ENCODE measurements around the gene RPL27. TPM values are rescaled to one million over a fixed set of nuclear protein-coding genes. Genes with fewer than 3 reads are reported as not detected.

Gene RPL27
- total and polyA plus RNA-seq, 2 of the 13 experiments (the other 11 are each of a cell fraction or from before 2014, with no cell fraction given) = 1,585 to 5,840 TPM

- TF ChIP-seq ZNF589 (CRISPR knock-in tag; conservative IDR thresholded peaks at IDR 0.05) (no peak), NCOA5 (CRISPR knock-in tag; IDR thresholded peaks at IDR 0.05) (no peak), LBX2 (CRISPR knock-in tag; IDR thresholded peaks at IDR 0.05; ENCODE audit: borderline replicate concordance) (0 out of 2 replicates have a peak, but pooled peaks have one; percentile 44), HMGA1 (CRISPR knock-in tag; conservative IDR thresholded peaks at IDR 0.05) (no peak), ARNT (IDR thresholded peaks at IDR 0.05) (no peak), ZNF788 (CRISPR knock-in tag; IDR thresholded peaks at IDR 0.05; ENCODE audit: borderline replicate concordance) (peak; percentile 59; the same call in 1 of the 2 replicates), REXO4 (CRISPR knock-in tag; IDR thresholded peaks at IDR 0.05; ENCODE audit: borderline replicate concordance) (no peak), MEIS1 (CRISPR knock-in tag; IDR thresholded peaks at IDR 0.05; ENCODE audit: borderline replicate concordance) (no peak), TRIM24 (CRISPR knock-in tag; IDR thresholded peaks at IDR 0.05) (no peak), TEF (CRISPR knock-in tag; IDR thresholded peaks at IDR 0.05) (no peak), ZNF350 (CRISPR knock-in tag; IDR thresholded peaks at IDR 0.05; ENCODE audit: borderline replicate concordance, low read depth) (peak; percentile 77; the same call in 1 of the 2 replicates), TCF7L2 (IDR thresholded peaks at IDR 0.05; ENCODE audit: low read depth, low read length) (no peak), EP300 (IDR thresholded peaks at IDR 0.05; ENCODE audit: low read depth in 2 of 2, low read length in 2 of 2) (no peak), EP300 (CRISPR knock-in tag; IDR thresholded peaks at IDR 0.05; ENCODE audit: borderline replicate concordance) (no peak), ATF1 (CRISPR knock-in tag; IDR thresholded peaks at IDR 0.05) (peak; percentile 71; the same call in 1 of the 2 replicates), ZNF292 (CRISPR knock-in tag; IDR thresholded peaks at IDR 0.05; ENCODE audit: borderline replicate concordance, low read depth) (no peak), ZBED4 (CRISPR knock-in tag; IDR thresholded peaks at IDR 0.05; ENCODE audit: borderline replicate concordance) (no peak), RFX1 (IDR thresholded peaks at IDR 0.05) (no peak), HNF1A (IDR thresholded peaks at IDR 0.05; ENCODE audit: low read depth) (no peak), HNF1A (CRISPR knock-in tag; IDR thresholded peaks at IDR 0.05; ENCODE audit: borderline replicate concordance) (peak; percentile 55; the same call in 1 of the 2 replicates)
These were observed 33.9 kb upstream of the RPL27 start, which contains the start of gene AARSD1 (continued) for GRCh38 chr17:42964161-42964932.

All from HepG2 (cell line).